Stomach (tissue), 9 donors: ENCODE results near the gene MAJIN. TPM values are rescaled to one million over a fixed set of nuclear protein-coding genes. Genes with fewer than 3 reads are reported as not detected.
A peak's percentile ranks its signal among the peaks of the same experiment; 100 is the strongest.

ENCODE experiments used
- DNase-seq, 2 donors: peaks; one replicate each; pipeline versions ENCODE4 v3.0.0 to v3.0.0-alpha.2; 2013 to 2019
- H3K27ac ChIP-seq, 5 donors: fragments of 200-600 bp in 4 of 5; sonication (generic) in 4 of 5; one replicate each; pipeline ENCODE4 v1.5.1; 2013 to 2019; ENCODE audit warnings: mild to moderate bottlenecking in 1 of 5, moderate library complexity in 1 of 5
- H3K27me3 ChIP-seq, 3 donors: fragments of 200-600 bp; sonication (generic); one replicate each; pipeline ENCODE4 v1.5.1; 2017 to 2019; ENCODE audit warnings: mixed run types in 1 of 3
- H3K36me3 ChIP-seq, 4 donors: fragments of 200-600 bp; sonication (generic); 1 replicate in 3 of 4; 2 replicates in 1 of 4; pipeline ENCODE4 v1.5.1; 2016 to 2019
- H3K4me1 ChIP-seq, 4 donors: fragments of 200-600 bp; sonication (generic); one replicate each; pipeline ENCODE4 v1.5.1; 2016 to 2019
- H3K4me3 ChIP-seq, 4 donors: fragments of 200-600 bp; sonication (generic) in 3 of 4; one replicate each; pipeline ENCODE4 v1.5.1; 2016 to 2019; ENCODE audit warnings: mild to moderate bottlenecking in 1 of 4
- H3K9me3 ChIP-seq, 4 donors: fragments of 200-600 bp; sonication (generic); one replicate each; pipeline ENCODE4 v1.5.1; 2016 to 2019
- CTCF ChIP-seq, 7 experiments: fragments of 450-650 bp in 4 of 7; fragments of 200-600 bp in 3 of 7; sonication (generic) in 3 of 7; IDR thresholded peaks; one replicate each; pipeline ENCODE4 v1.5.1; 2016 to 2019; ENCODE audit warnings: antibody characterized with exemption in 7 of 7, control low read depth in 2 of 7, mild to moderate bottlenecking in 1 of 7
- EP300 ChIP-seq: sonication (generic); formaldehyde crosslinking; IDR thresholded peaks from one replicate; pipeline ENCODE4 v1.6.1; 2017; ENCODE audit warnings: antibody characterized with exemption
- POLR2A ChIP-seq, 4 donors: fragments of 450-650 bp; IDR thresholded peaks; one replicate each; pipeline ENCODE4 v1.6.1; 2016; ENCODE audit warnings: antibody characterized with exemption in 4 of 4, control low read depth in 2 of 4, mild to moderate bottlenecking in 1 of 4, moderate library complexity in 1 of 4
- POLR2AphosphoS5 ChIP-seq, 3 donors: sonication (generic); formaldehyde crosslinking; IDR thresholded peaks; one replicate each; pipeline ENCODE4 v1.6.1; 2016; ENCODE audit warnings: antibody characterized with exemption in 3 of 3
- WGBS, 5 donors: extraction: QIAGEN DNeasy Blood & Tissue Kit in 3 of 5; methylation state at CpG; one replicate each; pipeline versions ENCODE4 v1.1.5 to v1.1.7; 2013 to 2018; 5-methylcytosine and 5-hydroxymethylcytosine counted together
- intact Hi-C: fragments of 100-400 bp; cut with DNase I; formaldehyde crosslinking; loops from one replicate; pipeline ENCODE4 v1.15.1; 2023; ENCODE audit warnings: low total_unique reads
- polyA plus RNA-seq, 3 donors: library from polyadenylated mRNA; stranded (reverse); fragments of 200-250 nt; gene quantifications; one replicate each; pipeline ENCODE4 v1.2.3, GENCODE V29; 2013
- total RNA-seq, 5 donors: library from RNA; depleted of rRNA; stranded (reverse); fragments of >200 nt; gene quantifications; one replicate each; pipeline versions ENCODE4 v1.1.0 to v1.2.3, GENCODE V29; 2014 to 2016
- donor health status: healthy with polysubstance abuse.
- donor health status: Bipolar disorder and iron deficiency.
- donor health status: healthy.

MAJIN gene
- total and polyA plus RNA-seq, 8 donors: 0.20 TPM; not detected in 7

DNA sequence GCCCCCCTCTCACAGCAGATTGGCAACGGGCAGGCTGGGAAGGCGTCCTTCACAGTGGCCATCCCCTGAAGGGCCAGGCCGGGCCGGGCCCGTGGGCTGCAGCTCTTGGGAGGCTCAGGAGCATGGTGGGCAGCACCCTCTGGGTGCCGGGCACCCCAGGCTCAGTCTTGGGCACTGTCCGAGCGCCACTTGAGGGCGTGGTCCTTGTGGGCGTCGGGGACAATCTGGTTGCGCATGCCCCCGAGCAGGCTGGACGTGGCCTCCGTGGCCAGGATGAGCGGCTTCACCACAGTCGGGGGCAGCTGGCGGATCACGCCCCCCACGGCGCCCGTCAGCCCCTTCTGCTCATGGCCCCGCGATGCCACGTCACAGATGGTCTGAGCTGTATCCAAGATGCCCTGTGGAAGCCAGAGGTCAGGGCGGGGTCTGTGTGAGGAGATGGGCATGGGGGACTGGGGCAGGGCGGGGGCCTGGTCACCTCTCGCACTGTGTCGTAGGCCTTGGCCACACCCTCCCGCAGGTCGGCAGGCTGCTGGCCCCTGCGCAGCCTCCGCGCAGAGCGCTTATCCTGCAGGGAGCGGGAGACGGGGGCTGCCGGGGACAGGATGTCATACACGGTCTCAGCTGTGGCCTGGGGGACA is 77.0 kb downstream of the MAJIN start:
- Histone ChIP-seq H3K4me3 (no peak overlapping the region), H3K36me3 (peaks cover 25 to 56% (median 55%) of the 10 kb centered on the region in 4 donors), H3K9me3 (no peaks in the 10 kb centered on the region), H3K4me1 (peaks cover 15 to 35% (median 25%) of the 10 kb centered on the region in 4 donors), H3K27ac (peak overlapping the region in 3 of 5 donors; percentile 84 to 94 (median 86)), H3K27me3 (no peaks in the 10 kb centered on the region)
- WGBS, 5 donors: 82 to 87% (median 83%) methylated on average over 34 to 39 of the region's 39 CpGs; no CpG with 5 or more reads in 1 of the 5 donors
- no peak for DNase-seq
- intact Hi-C loops: no loop called here
- TF ChIP-seq CTCF (IDR thresholded peaks at IDR 0.05) (no peak), EP300 (no peak), POLR2A (IDR thresholded peaks at IDR 0.05) (no peak), POLR2AphosphoS5 (IDR thresholded peaks at IDR 0.05) (no peak)

- DNase-seq: peak; percentile 92 to 93
- Histone ChIP-seq H3K4me1 (peaks cover 20 to 41% (median 31%) of the 10 kb centered on the region in 4 donors), H3K4me3 (peak overlapping the region in 1 of 4 donors; percentile 52), H3K27me3 (no peaks in the 10 kb centered on the region), H3K36me3 (peaks cover 21 to 49% (median 48%) of the 10 kb centered on the region in 4 donors), H3K27ac (peak overlapping the region; percentile 84 to 94 (median 86)), H3K9me3 (no peaks in the 10 kb centered on the region)
- intact Hi-C loops: no loop called here
- peak in 5 of 7 experiments; percentile 72 to 91 (median 85) for TF ChIP-seq CTCF (IDR thresholded peaks at IDR 0.05)
- no peak for TF ChIP-seq POLR2A (IDR thresholded peaks at IDR 0.05)
- no peak for TF ChIP-seq EP300
- TF ChIP-seq POLR2AphosphoS5 (IDR thresholded peaks at IDR 0.05): peak in 1 of 3 donors; percentile 79
- 28 to 39% (median 33%) methylated on average over 12 to 14 of the region's 14 CpGs for WGBS, 5 donors
Measured at GRCh38 chr11:64894070-64894811, 77.7 kb downstream of the MAJIN start.

- Histone ChIP-seq H3K4me1 (peaks cover 26 to 49% (median 39%) of the 10 kb centered on the region in 4 donors), H3K27me3 (no peaks in the 10 kb centered on the region), H3K4me3 (peak overlapping the region; percentile 37 to 52 (median 45)), H3K36me3 (peaks cover 13 to 41% (median 40%) of the 10 kb centered on the region in 4 donors), H3K27ac (peak overlapping the region; percentile 84 to 94 (median 86)), H3K9me3 (no peaks in the 10 kb centered on the region)
- TF ChIP-seq POLR2AphosphoS5 (IDR thresholded peaks at IDR 0.05): peak in 2 of 3 donors; percentile 88
- TF ChIP-seq EP300: no peak
- peak in 1 of 4 donors; percentile 67 for TF ChIP-seq POLR2A (IDR thresholded peaks at IDR 0.05)
- TF ChIP-seq CTCF (IDR thresholded peaks at IDR 0.05): peak in 2 of 7 experiments; percentile 36 to 68
- intact Hi-C loops: loop anchor here (2.0 kb wide), 1 partner anchor 47 kb away; no protein-coding TSS in a partner anchor
- peak; percentile 84 to 87 for DNase-seq
- 34 to 57% (median 40%) methylated on average over 21 to 25 of the region's 25 CpGs for WGBS, 5 donors
Measured at GRCh38 chr11:64893194-64894069, 78.5 kb downstream of the MAJIN start.

DNA sequence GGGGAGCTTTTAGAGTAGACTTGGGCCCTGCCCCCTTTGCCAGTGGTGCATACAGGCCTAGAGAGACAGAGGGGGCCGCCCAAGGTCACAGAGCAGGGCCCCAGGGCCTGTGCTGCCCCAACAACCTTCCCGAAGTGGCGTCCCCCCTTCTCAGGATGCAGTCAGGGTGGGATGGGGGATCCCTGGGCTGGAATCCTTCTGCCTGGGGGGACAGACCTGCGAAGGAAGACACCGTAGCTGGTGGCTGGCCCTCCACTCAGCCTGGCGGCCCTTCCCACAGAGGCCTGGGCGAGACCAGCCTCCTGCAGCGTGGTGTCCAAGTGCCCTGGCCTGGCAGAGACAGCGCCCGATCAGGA is 79.1 kb downstream of the MAJIN start:
- 29 to 60% (median 50%) methylated on average over 3 to 10 of the region's 10 CpGs for whole genome bisulfite sequencing, 5 donors
- Histone ChIP-seq H3K27ac (peak overlapping the region; percentile 84 to 94 (median 86)), H3K9me3 (no peaks in the 10 kb centered on the region), H3K4me1 (peaks cover 32 to 56% (median 45%) of the 10 kb centered on the region in 4 donors), H3K36me3 (peaks cover 7 to 34% (median 34%) of the 10 kb centered on the region in 4 donors), H3K27me3 (no peaks in the 10 kb centered on the region), H3K4me3 (peak overlapping the region; percentile 37 to 52 (median 45))
- TF ChIP-seq POLR2AphosphoS5 (IDR thresholded peaks at IDR 0.05): no peak
- no peak for TF ChIP-seq EP300
- TF ChIP-seq CTCF (IDR thresholded peaks at IDR 0.05): no peak
- no peak for TF ChIP-seq POLR2A (IDR thresholded peaks at IDR 0.05)
- intact Hi-C loops: loop anchor here (2.0 kb wide), 1 partner anchor 46 kb away; no protein-coding TSS in a partner anchor
- no peak for DNase-seq
